GM20000 (cell line): ENCODE data around the gene EPHA10.
A peak's percentile ranks its signal among the peaks of the same experiment; 100 is the strongest.

Experiments
- DNase-seq: peaks from one replicate; pipeline ENCODE4 v3.0.0; 2012; ENCODE audit warnings: low spot score
- CTCF ChIP-seq: IDR thresholded peaks from 2 replicates; pipeline ENCODE4 v1.5.1; 2012; ENCODE audit warnings: mild to moderate bottlenecking, control low read depth; ENCODE audit errors: extremely low read depth, missing control alignments

The EPHA10 gene

GRCh38 chr1:37764888-37765441, at the start of gene EPHA10:
Gene EPHA10 (minus strand): TSS chr1:37765120. CDS start chr1:37765066, 54 bp downstream.
- DNase-seq = no peak
- TF ChIP-seq CTCF = no peak

GRCh38 chr1:37814252-37814651, 49.3 kb upstream of the EPHA10 start:
- TF ChIP-seq CTCF = no peak
- DNase-seq = no peak

GRCh38 chr1:37813529-37814145, 48.7 kb upstream of the EPHA10 start:
- no peak for TF ChIP-seq CTCF
- no peak for DNase-seq

GRCh38 chr1:37811027-37811655, 46.2 kb upstream of the EPHA10 start:
- peak; percentile 79 for DNase-seq
- peak; percentile 86 for TF ChIP-seq CTCF

- no peak for DNase-seq
- no peak for TF ChIP-seq CTCF
Measured at GRCh38 chr1:37809942-37810341, 45.0 kb upstream of the EPHA10 start.

- DNase-seq = peak; percentile 92
Measured at GRCh38 chr1:37808369-37809319, 43.7 kb upstream of the EPHA10 start.

More at GRCh38 chr1:37808369-37809319, 43.7 kb upstream of the EPHA10 start:
- TF ChIP-seq CTCF = no peak
